HG03575 (cell line): ENCODE measurements around the gene IAPP.
"Not testable (repeated sequence)": the region's sequence is repeated elsewhere in the genome, so short reads cannot be mapped to it uniquely, and the experiment has no call there.

ENCODE experiments used
- ATAC-seq: cut with Tn5 transposase; IDR thresholded peaks from one replicate; pipeline ENCODE4 v1.9.1; 2021; ENCODE audit not compliant: unreplicated experiment, insufficient number of reproducible peaks, low FRiP score; ENCODE audit errors: extremely low read depth

IAPP gene

GRCh38 chr12:21372602-21373001 is at the start of gene IAPP:
IAPP (plus strand) TSS chr12:21372902; CDS start chr12:21373352, 450 bp downstream.
- ATAC-seq, result no peak

DNA sequence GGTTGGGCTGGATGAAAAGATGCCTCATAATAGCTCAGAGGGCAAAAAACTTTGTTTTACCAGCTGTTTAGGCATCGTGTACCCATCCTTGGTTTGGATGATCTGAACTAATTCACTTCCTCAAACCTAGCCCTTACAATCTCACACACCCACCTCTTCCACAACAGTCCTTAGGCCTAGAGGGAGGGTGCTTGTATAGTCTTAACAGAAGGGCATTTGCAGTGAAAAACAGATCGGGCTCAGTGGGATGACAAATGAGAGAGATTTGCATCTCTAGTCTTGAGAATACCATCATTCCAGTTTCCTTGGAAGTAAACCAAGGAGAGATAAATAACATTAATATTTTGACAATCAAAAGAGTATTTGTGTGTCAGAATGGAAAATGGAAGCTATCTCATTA is 49.0 kb upstream of the IAPP start:
- ATAC-seq, result no peak

GRCh38 chr12:21324551-21324950 is 48.2 kb upstream of the IAPP start:
- ATAC-seq, result no peak

DNA sequence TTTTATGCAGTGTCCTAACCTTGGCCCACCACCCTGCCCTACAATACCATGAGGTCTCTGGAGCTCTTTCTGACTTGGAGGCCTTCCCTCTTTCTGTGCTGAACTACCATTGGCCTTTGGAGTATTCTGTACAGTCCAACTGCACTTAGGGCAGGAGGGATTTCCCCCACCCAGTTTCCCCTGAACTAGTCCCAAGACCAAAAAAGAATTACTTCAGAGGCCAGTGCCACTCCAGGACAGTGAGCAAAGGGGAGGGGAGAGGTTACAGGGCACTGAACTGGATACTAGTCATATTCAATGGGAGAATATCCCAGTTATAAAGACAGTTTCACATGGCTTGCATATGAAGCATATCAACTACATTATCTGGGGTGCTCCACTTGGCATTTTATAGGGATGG is 44.1 kb upstream of the IAPP start:
- ATAC-seq, result no peak

DNA sequence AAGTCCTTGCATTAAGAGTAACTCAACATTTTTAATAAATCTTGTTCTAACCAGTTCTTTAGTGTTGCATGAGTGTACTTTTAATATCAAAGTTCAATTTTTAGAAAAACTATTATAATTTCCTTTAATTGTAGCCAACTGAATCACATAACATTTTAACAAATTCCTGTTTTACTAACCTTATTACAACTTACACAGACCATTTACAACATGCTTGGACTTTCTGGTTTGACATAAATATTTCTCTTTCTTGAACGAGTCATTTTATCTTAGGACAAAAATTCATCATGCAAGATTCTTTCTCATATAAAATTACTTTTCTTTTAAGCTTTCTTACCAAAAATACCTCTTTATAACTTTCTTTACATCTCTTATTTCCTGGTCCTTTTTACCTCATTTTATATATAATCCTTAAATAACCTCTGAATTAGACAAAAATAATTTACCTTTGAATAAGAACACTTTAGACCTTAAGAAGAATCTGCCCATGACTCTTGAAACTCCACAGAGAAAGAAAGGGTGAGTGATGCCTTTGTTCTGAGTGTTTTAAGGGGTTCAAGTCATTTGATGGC is 41.9 kb upstream of the IAPP start:
- ATAC-seq, result no peak

GRCh38 chr12:21334771-21335325 is 37.9 kb upstream of the IAPP start, which contains the start of gene SLCO1A2:
SLCO1A2 (minus strand) TSS chr12:21334917; CDS start chr12:21334647, 270 bp downstream.
- no peak for ATAC-seq

- ATAC-seq, result no peak
Observed at GRCh38 chr12:21336656-21337055, 36.0 kb upstream of the IAPP start.

- ATAC-seq, result no peak
Observed at GRCh38 chr12:21337453-21337852, 35.2 kb upstream of the IAPP start.

DNA sequence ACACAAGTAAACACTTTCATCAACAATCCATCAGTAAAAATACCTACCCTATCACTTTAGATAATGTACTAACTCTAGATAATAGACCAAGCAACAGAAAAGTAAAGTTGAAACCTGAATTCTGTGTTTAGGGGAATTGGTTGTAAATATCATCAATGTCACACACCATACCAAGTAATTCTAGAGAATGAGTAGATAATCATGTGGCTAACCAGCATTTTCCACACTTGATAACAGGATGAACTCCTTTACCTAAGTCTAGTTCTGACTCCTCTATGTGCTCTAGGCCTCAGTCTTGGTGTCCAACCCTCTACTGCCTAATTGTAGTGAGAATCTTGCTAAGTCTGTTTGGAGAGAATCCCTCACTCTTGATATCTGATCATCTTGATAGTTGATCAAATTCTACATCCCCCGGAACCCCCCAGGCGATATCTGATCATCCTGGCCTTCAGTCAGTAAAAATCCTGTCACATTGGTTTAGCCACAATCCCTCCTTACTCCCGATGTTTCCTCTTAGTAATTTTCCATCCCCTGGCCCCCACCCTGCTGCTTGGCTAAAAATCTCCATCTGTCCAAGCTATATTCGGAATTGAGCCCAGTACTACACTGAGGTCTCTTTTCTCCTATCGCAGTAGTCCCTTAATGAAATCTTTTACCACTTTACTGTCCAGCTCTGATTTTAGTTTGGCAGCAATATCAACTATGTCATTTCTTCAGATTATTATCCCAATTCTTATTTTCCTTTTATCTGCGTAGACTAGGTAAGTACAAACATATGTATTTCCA is 34.5 kb upstream of the IAPP start:
- ATAC-seq, result no peak

DNA sequence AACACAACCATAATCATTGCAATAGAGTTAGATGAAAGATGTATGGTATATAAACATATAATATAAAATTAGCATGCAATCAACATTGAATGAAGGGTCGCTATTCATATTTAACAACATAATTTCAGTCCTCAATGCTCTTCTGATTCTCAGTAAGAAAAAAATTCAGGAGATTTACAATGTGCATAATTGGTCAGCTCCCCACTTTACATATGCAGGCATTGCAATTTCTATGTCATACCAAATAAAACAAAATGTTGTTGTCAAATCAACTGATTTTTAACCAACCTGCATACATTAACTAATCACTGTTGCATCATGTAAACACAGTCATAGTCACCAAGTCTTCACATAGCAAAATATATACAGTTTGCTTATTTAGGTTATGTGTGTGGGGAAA is 32.8 kb upstream of the IAPP start:
- no peak for ATAC-seq

DNA sequence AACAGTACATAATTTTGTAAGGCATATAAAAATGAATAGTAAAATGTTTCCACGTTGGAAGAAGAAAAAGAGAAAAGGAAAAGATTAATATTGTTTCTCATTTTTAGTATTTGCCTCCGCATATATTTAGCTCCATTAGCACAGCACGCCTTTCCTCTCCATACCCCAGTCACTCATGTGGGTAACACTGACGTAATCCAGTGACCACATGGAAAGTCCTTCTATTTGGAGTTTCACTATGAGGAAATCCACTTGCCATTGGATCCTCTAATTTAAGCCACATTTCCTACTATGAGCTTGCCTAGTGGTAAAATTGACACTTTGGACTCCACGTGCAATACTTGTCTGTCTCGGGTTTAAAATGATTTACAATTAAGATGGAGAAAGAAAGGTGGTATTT is 32.3 kb upstream of the IAPP start:
- ATAC-seq, result no peak

DNA sequence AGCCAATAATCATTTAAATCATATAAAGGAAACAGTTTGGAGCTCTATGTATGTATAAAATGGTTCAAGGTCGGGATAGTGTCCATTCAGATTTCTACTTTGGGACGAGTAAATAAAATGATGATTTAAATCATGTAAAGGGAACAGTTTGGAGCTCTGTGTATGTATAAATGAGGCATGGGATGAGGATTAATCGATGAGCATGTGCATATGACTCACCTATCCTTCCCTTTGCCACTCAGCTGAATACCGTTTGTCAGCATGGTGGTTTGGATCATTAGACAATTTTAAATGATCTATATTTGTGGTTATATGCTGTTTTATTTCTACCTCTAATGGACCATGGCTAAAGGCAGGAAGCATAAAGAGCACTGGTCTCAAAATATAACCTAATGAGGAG is 30.9 kb upstream of the IAPP start:
- ATAC-seq, result no peak

DNA sequence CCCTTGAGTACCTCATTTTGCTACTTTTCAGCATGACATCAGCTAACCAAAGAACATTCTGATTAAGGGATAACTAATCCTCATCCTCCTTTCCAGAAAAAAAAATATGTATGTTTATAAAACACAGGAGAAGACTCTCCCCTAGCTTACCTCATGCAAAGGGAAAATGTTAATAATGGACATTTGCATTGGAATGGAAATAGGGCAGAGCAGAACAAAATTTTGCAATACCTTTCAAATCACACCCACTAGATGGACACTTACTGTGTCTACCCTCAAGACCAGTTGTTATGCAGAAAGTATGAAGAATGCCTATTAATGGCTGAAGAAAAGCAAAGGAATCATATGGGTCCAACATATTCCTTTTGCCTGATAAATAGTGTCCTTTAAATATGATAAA is 29.1 kb upstream of the IAPP start:
- no peak for ATAC-seq

- no peak for ATAC-seq
Observed at GRCh38 chr12:21346542-21347205, 26.0 kb upstream of the IAPP start.

DNA sequence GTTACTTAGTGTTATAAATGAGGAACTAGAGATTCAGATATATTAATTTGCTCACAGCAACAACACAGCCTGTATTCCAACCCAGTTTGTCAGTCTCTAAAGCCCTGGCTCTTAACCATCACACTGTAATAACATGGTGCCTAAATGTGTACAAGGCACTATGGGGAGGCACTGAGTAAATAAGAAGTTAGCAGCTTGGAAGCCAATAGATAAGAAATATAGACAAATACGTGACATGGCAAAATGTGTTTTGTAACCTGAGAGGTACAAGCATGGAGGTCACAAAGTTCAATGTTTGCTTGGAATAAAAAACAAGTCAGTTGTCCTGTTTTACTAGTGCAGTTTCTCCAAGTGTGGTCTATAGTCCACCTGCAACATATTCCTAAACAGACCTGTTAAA is 21.7 kb upstream of the IAPP start:
- ATAC-seq, result no peak

GRCh38 chr12:21353487-21353886 is 19.2 kb upstream of the IAPP start:
- ATAC-seq, result no peak

DNA sequence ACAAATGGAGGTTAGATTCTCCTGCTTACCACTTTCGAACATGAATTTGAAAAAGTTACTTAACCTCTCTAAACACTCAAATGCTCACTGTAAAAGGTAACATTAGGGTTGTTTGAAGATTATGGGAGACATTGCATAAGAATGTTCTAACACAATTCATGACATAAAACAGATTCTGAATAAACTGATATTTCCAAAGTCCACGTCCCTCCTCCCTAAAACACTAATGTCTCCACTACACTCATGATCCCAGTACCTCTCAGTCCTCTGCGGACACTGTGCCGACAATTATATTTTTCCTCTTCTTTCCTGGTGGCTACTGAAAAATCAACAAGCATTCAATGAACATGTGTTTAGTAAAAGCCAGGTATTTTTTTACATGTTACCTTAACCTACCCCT is 18.8 kb upstream of the IAPP start:
- ATAC-seq, result no peak

- ATAC-seq, result no peak
Observed at GRCh38 chr12:21354641-21355040, 18.1 kb upstream of the IAPP start.

DNA sequence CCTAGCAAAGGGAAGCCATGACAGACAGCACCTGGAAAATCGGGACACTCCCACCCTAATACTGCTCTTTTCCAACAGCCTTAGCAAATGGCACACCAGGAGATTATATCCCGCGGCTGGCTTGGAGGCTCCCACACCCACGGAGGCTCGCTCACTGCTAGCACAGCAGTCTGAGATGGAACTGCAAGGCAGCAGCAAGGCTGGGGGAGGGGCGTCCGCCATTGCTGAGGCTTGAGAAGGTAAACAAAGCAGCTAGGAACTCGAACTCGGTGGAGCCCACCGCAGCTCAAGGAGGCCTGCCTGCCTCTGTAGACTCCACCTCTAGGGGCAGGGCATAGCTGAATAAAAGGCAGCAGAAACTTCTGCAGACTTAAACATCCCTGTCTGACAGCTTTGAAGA is 12.1 kb upstream of the IAPP start:
- not testable (repeated sequence) for ATAC-seq
